Ammon's horn (tissue), 1 donor: ENCODE measurements around the gene TEX2.

Experiments used
- DNase-seq: peaks from one replicate; pipeline ENCODE4 v3.0.0-alpha.2; 2016; ENCODE audit warnings: low spot score

Gene TEX2

DNA sequence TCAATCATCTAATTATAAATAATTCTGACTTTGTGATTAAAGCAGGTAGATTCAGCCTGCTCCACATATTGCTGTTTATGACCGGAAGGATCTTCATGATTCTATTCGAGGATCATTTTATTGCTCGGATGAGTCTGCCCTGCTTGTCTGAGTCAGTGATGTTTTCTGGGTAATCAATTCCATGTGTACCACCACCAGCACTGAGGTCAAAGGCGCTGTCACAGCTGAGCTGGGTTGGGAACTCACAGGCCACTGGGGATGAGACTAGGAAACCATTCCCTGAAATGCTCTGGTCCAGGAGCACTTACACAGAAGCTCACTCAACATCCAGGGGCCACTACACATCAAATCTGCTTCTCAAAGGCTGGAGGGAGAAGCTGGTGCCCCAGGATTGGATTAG lies 102.7 kb downstream of the TEX2 start:
- no peak for DNase-seq

- no peak for DNase-seq
Observed at GRCh38 chr17:64158831-64159590, 104.0 kb downstream of the TEX2 start.

DNA sequence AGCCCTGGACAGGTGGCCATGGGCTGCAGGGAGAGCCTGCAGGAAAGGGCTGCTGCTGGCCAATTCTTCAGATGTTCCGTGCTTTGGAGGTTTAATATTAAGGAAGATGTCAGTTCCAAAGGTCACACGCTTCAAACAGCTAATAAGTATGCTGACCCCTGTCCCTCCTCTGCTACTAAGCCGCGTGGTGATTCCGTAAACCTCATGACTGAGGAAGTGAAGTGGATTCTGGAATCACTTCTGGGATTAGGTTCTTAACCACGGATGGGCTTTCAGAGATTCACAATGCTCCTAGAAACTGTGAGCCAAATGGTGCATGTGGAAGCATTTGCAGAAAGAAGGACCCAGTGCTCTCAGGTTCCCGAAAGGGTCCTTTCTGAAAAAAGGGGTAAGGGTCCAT lies 104.7 kb downstream of the TEX2 start:
- DNase-seq, result no peak

GRCh38 chr17:64157669-64158180 lies 105.3 kb downstream of the TEX2 start:
- no peak for DNase-seq

GRCh38 chr17:64156670-64157069 lies 106.4 kb downstream of the TEX2 start:
- no peak for DNase-seq

DNA sequence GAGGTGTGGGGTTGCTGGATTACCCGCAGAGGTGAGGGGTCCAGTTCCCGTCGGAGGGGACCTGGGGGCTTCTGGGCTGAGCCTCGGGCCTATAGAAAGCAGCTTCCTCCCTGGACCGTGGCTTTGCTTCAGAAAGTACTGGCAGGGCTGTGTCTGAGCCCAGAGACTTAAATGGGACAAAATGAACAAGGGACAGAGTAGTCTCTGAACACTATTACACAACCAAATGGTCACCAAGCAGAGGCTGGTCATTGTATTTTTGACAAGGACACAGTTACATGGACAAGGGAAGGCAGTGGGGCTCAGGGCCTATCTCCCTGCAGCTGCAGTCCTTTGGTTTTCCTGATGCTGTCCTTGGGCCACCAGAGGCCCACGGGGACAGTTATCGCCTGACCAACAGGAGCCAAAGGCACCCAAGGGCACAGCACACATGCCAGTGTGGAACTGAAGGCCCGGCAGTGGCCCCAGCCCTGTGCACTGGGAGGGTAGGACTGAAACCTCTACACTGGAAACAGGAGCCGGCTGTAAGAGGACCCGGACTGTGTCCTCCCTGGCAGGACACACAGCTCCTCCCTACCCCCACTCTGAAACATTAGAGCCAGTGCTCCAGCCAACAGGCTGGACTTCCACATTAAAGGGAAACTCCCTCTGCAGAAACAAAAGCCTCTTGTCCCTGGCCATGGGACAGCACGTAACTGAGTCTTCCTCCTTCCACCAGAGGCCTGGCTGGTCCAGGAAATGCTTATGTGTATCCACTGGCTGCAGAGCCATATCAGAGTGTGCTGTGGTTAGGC lies 107.1 kb downstream of the TEX2 start:
- peak; percentile 96 for DNase-seq

DNA sequence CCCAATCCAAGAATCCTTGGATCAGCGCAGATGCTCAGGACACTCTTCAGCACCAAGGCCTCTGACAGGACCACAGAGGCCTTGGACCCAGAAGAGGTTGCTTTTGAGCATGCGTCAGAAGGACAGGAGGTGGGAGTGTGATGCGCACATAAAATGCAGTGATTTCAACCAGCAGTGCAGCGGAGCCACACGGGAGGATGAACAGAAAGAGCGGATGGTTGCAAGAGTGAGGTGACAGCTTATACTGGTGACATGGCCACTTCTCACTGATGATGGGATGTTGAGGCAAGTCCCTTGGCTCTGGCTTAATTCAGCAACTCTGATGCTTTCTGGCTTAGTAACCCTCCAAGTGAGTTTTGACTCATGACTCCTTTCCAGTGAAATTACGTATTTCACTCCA lies 107.9 kb downstream of the TEX2 start:
- DNase-seq, result no peak

DNA sequence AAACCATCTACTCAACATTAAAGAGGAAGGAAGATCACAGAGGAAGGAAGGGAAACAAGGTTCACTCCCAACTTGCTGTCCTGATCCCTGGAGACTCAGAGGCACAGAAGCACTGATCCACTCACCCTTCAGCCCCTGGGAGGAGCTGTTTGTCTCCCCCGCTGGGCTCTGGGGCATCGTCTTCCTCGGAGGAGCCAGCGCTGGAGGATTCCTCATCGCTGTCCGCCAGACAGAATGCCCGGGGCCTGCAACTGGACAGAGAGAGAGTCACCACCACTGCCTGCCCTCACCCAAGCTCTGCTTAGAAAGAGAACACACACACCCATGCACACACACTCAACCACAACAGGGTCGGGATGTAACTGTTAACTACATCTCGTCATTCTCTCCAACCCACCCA lies 108.3 kb downstream of the TEX2 start:
- no peak for DNase-seq

GRCh38 chr17:64154313-64154695 lies 108.8 kb downstream of the TEX2 start:
- no peak for DNase-seq

GRCh38 chr17:64153565-64154312 lies 109.3 kb downstream of the TEX2 start:
- DNase-seq, result no peak

DNA sequence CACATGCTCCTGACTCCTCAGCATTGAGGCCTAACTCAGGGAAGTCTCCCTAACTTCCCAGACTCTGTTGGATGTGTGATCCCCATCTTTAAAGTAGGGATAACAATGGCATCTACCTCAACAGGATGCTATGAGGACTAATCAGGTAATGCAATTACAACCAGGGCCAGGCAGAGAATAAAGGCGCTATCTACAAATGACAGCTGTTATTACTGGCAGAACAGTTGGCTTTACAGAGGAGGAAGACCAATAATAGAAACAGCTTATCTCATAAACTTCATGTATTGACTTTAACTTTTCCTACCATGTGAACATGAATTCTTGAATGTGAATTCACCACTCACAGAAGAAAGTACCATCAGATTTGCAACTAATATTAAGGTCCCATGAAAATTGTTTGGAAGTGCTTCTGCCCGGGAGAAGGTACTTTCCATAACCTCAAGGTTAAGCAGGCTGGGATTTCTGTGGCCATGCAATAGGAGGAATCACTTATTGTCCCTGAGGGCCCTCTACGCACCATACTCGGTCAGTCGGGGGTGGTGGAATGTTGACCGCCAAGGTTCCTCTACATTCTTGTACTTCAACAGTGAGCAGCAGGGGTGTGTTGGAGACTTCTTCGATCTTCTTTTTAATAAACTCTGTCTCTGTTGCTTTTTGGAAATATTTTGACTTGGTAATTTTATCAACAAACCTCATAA lies 110.5 kb downstream of the TEX2 start:
- no peak for DNase-seq

DNA sequence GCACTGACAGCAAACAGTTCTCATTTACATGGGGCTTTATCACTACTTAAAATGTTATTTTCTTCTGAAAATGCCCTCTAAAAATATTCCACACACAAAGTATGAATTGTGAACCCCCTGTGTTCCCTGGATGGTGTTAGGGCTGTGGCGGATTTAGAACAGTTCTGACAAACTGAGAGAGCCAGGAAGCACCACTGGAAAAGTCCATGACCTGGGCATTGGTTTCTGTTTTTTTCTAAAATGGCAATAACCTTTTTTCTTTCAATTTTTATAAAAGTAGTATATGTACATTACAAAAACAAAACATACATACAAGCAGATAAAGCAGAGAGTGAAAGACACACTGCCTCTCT lies 112.1 kb downstream of the TEX2 start:
- no peak for DNase-seq

DNA sequence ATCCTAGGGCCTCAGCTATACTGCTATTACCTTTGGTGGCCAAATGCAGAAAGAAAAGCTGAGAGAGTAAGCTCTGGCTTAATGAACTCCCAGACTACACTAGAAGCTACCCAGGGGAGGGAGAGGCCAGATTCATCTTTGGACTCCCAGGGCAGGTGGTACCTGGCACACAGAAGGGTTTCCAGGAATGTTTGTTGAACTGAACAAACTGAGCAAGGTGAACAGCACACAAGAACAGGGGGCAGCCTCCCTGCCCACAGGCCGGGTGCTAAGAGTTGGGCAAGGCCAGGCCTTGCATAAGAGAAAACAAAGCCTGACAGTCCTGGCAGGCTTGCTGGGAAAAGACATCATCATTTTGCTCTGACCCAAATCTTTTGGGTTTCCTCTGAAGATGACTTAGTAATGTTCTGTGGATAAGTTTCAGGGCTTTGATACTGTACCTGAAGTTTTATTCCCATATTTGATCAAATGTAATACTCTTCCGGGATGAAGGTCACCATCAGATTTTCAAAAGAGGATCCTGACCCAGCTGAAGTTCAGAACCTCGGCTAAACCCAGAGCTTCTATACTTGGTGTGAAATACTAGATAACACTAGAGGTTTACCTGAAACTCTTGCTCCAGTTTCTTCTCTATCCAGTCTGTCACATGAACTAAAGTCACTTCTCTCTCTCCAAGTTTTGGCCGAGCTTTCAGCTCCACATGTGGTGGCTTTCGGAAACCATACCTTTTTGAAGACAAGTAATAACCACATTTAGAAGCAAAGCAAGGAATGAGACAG lies 112.6 kb downstream of the TEX2 start:
- no peak for DNase-seq

- no peak for DNase-seq
Observed at GRCh38 chr17:64149196-64149595, 113.9 kb downstream of the TEX2 start.

GRCh38 chr17:64148699-64149098 lies 114.4 kb downstream of the TEX2 start:
- peak; percentile 71 for DNase-seq

- no peak for DNase-seq
Observed at GRCh38 chr17:64148017-64148631, 114.9 kb downstream of the TEX2 start.

DNA sequence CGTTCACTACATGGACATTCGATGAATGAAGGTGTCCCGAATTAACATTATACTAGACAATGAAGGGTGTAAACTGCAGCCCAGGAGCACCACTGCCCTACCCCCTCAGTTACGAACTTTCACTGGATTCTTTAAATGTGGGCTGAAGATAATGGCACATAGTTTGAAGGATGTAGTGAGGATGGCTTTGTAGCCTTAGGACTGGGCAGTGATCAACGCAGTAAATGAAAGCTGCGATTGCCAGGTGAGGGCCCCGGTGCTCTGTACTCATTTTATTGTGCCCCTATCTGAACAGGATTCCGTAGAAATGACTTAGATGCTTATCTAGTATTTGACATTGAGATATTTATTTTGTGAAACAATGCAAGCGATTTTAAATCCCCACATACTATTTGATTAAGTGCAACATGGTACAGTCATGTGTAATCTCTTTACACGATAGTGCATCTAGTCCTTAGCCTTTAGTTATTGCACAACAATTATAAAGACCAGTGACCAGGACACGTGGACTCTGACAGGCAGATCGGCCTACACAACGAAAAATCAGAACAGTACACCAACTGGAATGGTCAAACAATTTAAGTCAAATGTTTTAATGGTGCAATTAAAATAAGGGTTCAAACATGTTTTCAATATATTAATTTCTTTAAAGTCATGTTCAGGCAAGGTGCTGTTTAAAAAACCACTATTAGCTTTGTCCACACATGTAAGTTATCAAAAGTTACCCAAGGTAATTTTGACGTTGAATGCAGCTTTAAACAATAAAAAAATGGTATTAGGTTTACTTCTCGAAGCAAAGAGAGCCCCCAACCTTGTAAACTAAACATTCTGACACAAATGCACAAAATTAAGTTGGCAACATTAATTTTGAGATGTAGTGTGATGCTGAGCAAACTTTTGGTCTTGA lies 115.7 kb downstream of the TEX2 start:
- no peak for DNase-seq

- peak; percentile 76 for DNase-seq
Observed at GRCh38 chr17:64146418-64147109, 116.5 kb downstream of the TEX2 start.
